Upper lobe of left lung (tissue), 6 donors: ENCODE measurements around the gene FAM53B. TPM values are rescaled to one million over a fixed set of nuclear protein-coding genes. Genes with fewer than 3 reads are reported as not detected.
A peak's percentile ranks its signal among the peaks of the same experiment; 100 is the strongest.

Experiments
- ATAC-seq, 2 donors: fragments of 200-7000 bp; cut with Tn5 transposase; one replicate each; pipeline ENCODE4 v1.9.1; 2022; ENCODE audit warnings: mild to moderate bottlenecking in 2 of 2, moderate library complexity in 2 of 2; ENCODE audit not compliant: low FRiP score in 2 of 2
- DNase-seq, 2 donors: peaks; one replicate each; pipeline ENCODE4 v3.0.0-alpha.2; 2019 to 2020
- H3K27ac ChIP-seq, 4 donors: fragments of 200-600 bp; sonication (generic); one replicate each; pipeline ENCODE4 v1.5.1; 2016 to 2019
- H3K27me3 ChIP-seq, 4 donors: fragments of 200-600 bp; sonication (generic); one replicate each; pipeline ENCODE4 v1.5.1; 2017 to 2019
- H3K36me3 ChIP-seq, 4 donors: fragments of 200-600 bp; sonication (generic); one replicate each; pipeline ENCODE4 v1.5.1; 2016 to 2019
- H3K4me1 ChIP-seq, 4 donors: fragments of 200-600 bp; sonication (generic); one replicate each; pipeline ENCODE4 v1.5.1; 2018 to 2019
- H3K4me3 ChIP-seq, 4 donors: fragments of 200-600 bp; sonication (generic); one replicate each; pipeline ENCODE4 v1.5.1; 2017 to 2019; ENCODE audit warnings: mild to moderate bottlenecking in 2 of 4, moderate library complexity in 1 of 4
- H3K9me3 ChIP-seq, 4 donors: fragments of 200-600 bp; sonication (generic); one replicate each; pipeline ENCODE4 v1.5.1; 2018 to 2019
- EP300 ChIP-seq, 4 donors: sonication (generic); formaldehyde crosslinking; IDR thresholded peaks; one replicate each; pipeline ENCODE4 v1.5.1; 2017; ENCODE audit warnings: antibody characterized with exemption in 4 of 4, control low read depth in 2 of 4
- POLR2A ChIP-seq, 4 donors: fragments of 450-650 bp; IDR thresholded peaks; one replicate each; pipeline ENCODE4 v1.5.1; 2016 to 2017; ENCODE audit warnings: antibody characterized with exemption in 4 of 4, mild to moderate bottlenecking in 2 of 4
- POLR2AphosphoS5 ChIP-seq, 2 donors: sonication (generic); formaldehyde crosslinking; IDR thresholded peaks; one replicate each; pipeline ENCODE4 v1.5.1; 2017; ENCODE audit warnings: antibody characterized with exemption in 2 of 2
- WGBS, 2 donors: methylation state at CpG; one replicate each; pipeline ENCODE4 v1.1.5; 2017 to 2018; 5-methylcytosine and 5-hydroxymethylcytosine counted together
- total RNA-seq, 6 donors: library from RNA; depleted of rRNA in 4 of 6; stranded (reverse); fragments of >200 nt in 4 of 6; gene quantifications; one replicate each; pipeline versions ENCODE4 v1.1.0 to v1.2.1, GENCODE V29; 2016 to 2021
- TF ChIP-seq, protein P1 (sequence below), 6 experiments: fragments of 450-650 bp in 4 of 6; fragments of 200-600 bp in 2 of 6; sonication (generic) in 2 of 6; IDR thresholded peaks; one replicate each; pipeline ENCODE4 v1.5.1; 2016 to 2019; ENCODE audit warnings: antibody characterized with exemption in 6 of 6
- donor health status: DM: no; HTN: no; CAD: no; lungs with moderate emphysema.
- donor health status: DM: no; HTN: yes; CAD: no; lungs with severe emphysema.

Gene FAM53B
- total RNA-seq, 6 donors from 2014 or later, result 35.8 to 62.5 (median 47.8) TPM

DNA sequence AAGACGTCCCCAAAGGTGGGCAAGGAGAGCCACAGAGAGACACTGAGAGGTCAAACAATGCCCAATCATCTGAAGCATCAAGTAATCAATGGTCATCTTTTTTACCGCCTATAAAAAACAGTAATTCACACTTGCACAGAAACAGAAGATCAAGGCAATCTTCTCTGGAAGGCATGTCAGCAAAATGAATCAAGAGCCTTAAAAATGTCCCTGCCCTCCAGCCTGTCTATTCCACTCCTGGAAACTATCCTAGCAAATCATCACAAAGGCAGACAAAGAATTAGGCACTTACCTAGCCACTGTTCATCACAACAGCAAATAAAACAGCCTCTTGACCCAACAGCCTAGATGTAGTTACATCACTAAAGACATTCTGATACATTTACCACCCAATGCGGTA is 48.9 kb downstream of the FAM53B start:
- WGBS, 2 donors, result 93 to 95% methylated on average over 3 of the region's 3 CpGs
- peak overlapping the region in 1 of 4 donors; percentile 39 for H3K27ac ChIP-seq

DNA sequence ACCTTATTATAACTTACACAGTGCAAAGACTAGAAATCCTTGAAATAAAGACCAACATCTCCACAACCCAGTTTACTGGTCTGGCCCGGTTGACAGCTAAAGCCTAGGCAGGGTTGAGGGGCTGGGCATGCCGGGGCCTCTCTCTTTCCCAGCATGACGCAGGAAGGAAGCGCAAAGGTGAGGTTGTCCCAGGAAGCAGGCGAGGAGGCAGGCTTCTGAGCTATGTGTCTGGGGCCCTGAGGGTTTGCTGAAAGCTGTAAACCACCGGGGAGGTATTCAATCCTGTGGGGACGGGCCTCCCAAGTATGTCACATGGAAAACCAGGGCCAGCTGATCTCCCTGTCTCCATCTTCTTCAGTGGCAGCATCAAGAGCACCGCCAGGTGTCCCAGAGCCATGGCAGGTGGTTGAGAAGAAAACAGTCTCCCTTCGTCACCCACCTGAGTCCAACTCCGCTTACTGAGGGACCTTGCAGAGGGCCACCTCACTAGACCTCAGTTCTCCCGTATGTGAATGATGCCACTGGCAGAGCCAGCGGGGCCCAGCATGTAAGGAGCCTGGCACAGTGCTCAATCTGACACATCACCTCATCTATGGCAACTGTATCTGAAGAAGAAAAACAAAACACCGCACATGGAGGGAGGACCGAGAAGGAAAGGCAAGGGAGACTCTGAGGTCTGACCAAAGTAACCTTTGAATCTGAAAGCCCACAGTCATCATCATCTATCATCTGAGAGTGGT is 49.5 kb downstream of the FAM53B start:
- H3K4me1 ChIP-seq, result peaks cover 22 to 46% (median 31%) of the 10 kb centered on the region in 4 donors
- no peaks in the 10 kb centered on the region for H3K9me3 ChIP-seq
- peak overlapping the region in 2 of 4 donors; percentile 27 to 39 for H3K27ac ChIP-seq
- no peak for ATAC-seq
- no peaks in the 10 kb centered on the region for H3K27me3 ChIP-seq
- DNase-seq, result no peak
- TF ChIP-seq POLR2AphosphoS5 (IDR thresholded peaks at IDR 0.05) (no peak), EP300 (IDR thresholded peaks at IDR 0.05) (no peak), POLR2A (IDR thresholded peaks at IDR 0.05) (no peak)
- TF ChIP-seq, protein P1, sequence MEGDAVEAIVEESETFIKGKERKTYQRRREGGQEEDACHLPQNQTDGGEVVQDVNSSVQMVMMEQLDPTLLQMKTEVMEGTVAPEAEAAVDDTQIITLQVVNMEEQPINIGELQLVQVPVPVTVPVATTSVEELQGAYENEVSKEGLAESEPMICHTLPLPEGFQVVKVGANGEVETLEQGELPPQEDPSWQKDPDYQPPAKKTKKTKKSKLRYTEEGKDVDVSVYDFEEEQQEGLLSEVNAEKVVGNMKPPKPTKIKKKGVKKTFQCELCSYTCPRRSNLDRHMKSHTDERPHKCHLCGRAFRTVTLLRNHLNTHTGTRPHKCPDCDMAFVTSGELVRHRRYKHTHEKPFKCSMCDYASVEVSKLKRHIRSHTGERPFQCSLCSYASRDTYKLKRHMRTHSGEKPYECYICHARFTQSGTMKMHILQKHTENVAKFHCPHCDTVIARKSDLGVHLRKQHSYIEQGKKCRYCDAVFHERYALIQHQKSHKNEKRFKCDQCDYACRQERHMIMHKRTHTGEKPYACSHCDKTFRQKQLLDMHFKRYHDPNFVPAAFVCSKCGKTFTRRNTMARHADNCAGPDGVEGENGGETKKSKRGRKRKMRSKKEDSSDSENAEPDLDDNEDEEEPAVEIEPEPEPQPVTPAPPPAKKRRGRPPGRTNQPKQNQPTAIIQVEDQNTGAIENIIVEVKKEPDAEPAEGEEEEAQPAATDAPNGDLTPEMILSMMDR (IDR thresholded peaks at IDR 0.05), result no peak
- H3K36me3 ChIP-seq, result peaks cover 0 to 22% (median 11%) of the 10 kb centered on the region in 4 donors
- H3K4me3 ChIP-seq, result no peak overlapping the region
- 84 to 87% methylated on average over 12 to 14 of the region's 14 CpGs for WGBS, 2 donors

More for the DNA sequence above, 48.9 kb downstream of the FAM53B start:
- Histone ChIP-seq H3K27me3 (no peaks in the 10 kb centered on the region), H3K4me3 (no peak overlapping the region), H3K36me3 (peaks cover 0 to 20% (median 8%) of the 10 kb centered on the region in 4 donors), H3K4me1 (peaks cover 28 to 52% (median 34%) of the 10 kb centered on the region in 4 donors), H3K9me3 (no peaks in the 10 kb centered on the region)
- TF ChIP-seq POLR2A (IDR thresholded peaks at IDR 0.05), result no peak
- no peak for TF ChIP-seq EP300 (IDR thresholded peaks at IDR 0.05)
- DNase-seq, result no peak
- no peak for ATAC-seq

GRCh38 chr10:124693801-124694416 is 50.3 kb downstream of the FAM53B start:
- peak overlapping the region in 2 of 4 donors; percentile 27 to 39 for H3K27ac ChIP-seq
- H3K27me3 ChIP-seq, result no peaks in the 10 kb centered on the region
- no peak for DNase-seq
- TF ChIP-seq, protein P1 (IDR thresholded peaks at IDR 0.05), result no peak
- TF ChIP-seq POLR2A (IDR thresholded peaks at IDR 0.05), result no peak
- no peak for TF ChIP-seq POLR2AphosphoS5 (IDR thresholded peaks at IDR 0.05)
- no peak for TF ChIP-seq EP300 (IDR thresholded peaks at IDR 0.05)
- H3K36me3 ChIP-seq, result peaks cover 0 to 27% (median 12%) of the 10 kb centered on the region in 4 donors
- no peak for ATAC-seq
- no peak overlapping the region for H3K4me3 ChIP-seq
- H3K9me3 ChIP-seq, result no peaks in the 10 kb centered on the region
- WGBS, 2 donors, result 54 to 66% methylated on average over 8 to 10 of the region's 10 CpGs
- peaks cover 15 to 42% (median 27%) of the 10 kb centered on the region in 4 donors for H3K4me1 ChIP-seq

DNA sequence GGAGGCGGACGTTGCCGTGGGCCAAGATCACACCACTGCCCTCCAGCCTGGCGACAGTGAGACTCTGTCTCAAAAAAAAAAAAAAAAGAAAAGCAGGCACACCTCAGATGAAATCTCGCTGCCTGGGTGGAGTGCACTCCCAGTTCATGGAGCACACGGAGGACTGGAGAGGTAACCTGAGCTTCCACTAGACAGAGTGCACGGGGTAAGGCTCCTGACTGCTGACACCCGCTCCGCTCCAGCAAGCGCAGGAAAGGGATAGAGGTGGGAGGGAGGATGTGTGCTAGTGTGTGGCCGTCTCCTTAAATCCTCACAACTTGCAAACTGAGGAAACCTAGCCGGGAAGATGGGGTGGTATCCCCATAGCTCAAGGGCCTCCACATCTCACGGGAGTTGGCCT is 50.8 kb downstream of the FAM53B start:
- WGBS, 2 donors, result 80 to 84% methylated on average over 11 to 13 of the region's 13 CpGs
- TF ChIP-seq POLR2A (IDR thresholded peaks at IDR 0.05) (no peak), EP300 (IDR thresholded peaks at IDR 0.05) (no peak), POLR2AphosphoS5 (IDR thresholded peaks at IDR 0.05) (no peak)
- TF ChIP-seq, protein P1 (IDR thresholded peaks at IDR 0.05), result no peak
- Histone ChIP-seq H3K4me3 (no peak overlapping the region), H3K4me1 (peaks cover 12 to 42% (median 27%) of the 10 kb centered on the region in 4 donors), H3K36me3 (peaks cover 0 to 27% (median 12%) of the 10 kb centered on the region in 4 donors), H3K27ac (peak overlapping the region in 2 of 4 donors; percentile 27 to 39), H3K27me3 (no peaks in the 10 kb centered on the region), H3K9me3 (no peaks in the 10 kb centered on the region)
- ATAC-seq, result no peak
- DNase-seq, result no peak

DNA sequence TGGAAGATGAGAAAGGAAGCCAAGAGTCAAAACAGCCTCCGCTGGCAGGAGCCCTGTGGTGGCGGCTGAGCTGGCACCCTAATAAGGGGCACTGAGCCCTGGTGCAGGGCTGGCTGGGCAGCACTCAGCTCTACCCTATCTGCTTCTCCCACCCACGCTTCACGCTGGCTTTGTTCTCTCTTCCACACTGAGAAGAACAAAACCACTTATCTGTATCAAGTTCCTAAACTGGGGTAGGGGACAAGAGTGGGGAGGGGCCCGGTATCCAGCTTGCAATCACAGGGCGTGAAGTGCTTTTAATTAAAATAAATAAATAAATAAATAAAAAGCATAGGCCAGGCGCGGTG is 52.1 kb downstream of the FAM53B start:
- 92 to 98% methylated on average over 8 of the region's 8 CpGs for WGBS, 2 donors
- TF ChIP-seq, protein P1 (IDR thresholded peaks at IDR 0.05), result no peak
- TF ChIP-seq POLR2A (IDR thresholded peaks at IDR 0.05), result no peak
- no peak for TF ChIP-seq POLR2AphosphoS5 (IDR thresholded peaks at IDR 0.05)
- no peak for TF ChIP-seq EP300 (IDR thresholded peaks at IDR 0.05)
- DNase-seq (no peak), ATAC-seq (no peak)
- Histone ChIP-seq H3K27ac (peak overlapping the region in 1 of 4 donors; percentile 9), H3K4me1 (peaks cover 16 to 38% (median 27%) of the 10 kb centered on the region in 4 donors), H3K27me3 (no peaks in the 10 kb centered on the region), H3K4me3 (no peak overlapping the region), H3K9me3 (no peaks in the 10 kb centered on the region), H3K36me3 (peaks cover 0 to 27% (median 12%) of the 10 kb centered on the region in 4 donors)
